Measurements from ENCODE around the gene TNRC6B. TPM values are rescaled to one million over a fixed set of nuclear protein-coding genes. Genes with fewer than 3 reads are reported as not detected.

The TNRC6B gene
- total RNA-seq, 1 donor from 2014 or later: 24.5 TPM

- DNase-seq: no peak
Observed at GRCh38 chr22:40244586-40244985, 66.9 kb downstream of the TNRC6B start.

GRCh38 chr22:40247976-40248375 lies 70.3 kb downstream of the TNRC6B start:
- no peak for DNase-seq

DNA sequence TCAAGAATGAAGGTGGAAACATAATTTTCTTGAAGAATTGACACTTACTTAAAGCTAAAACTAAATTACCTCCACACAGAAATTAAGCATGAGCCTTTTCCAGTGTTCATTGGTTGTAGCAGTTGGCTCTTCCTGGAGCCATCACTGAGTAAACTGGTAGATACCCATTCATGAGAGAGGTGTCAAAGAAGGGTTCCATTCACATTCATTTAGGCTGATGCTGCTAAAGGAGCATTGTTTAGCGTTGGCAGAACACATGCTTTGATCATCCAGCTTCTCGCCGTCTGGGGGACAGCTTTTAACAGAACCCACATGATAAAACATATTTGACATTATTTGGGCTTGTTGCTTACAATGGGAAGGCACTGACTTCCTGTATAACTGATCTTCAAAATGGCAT lies 71.6 kb downstream of the TNRC6B start:
- DNase-seq: no peak

GRCh38 chr22:40250608-40251007 lies 72.9 kb downstream of the TNRC6B start:
- DNase-seq: no peak

GRCh38 chr22:40251106-40251505 lies 73.4 kb downstream of the TNRC6B start:
- DNase-seq: no peak

GRCh38 chr22:40252146-40252545 lies 74.4 kb downstream of the TNRC6B start:
- no peak for DNase-seq

DNA sequence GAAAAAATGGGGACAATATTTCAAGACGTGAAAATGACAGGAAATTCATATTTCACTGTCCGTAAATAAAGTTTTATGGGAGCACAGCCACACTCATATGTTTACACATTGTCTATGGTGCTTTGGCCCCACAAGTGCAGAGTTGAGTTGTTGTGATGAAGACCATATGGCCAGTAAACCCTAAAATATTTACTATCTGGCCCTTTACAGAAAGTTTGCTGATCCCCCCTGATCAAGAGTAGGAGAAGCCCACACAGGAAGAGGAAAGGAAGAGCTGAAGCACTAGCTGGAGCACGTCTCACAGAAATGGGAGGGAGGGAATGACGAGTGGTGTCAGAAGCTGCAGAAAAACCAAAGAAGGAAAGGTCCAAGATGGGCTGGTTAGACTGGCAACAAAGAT lies 78.8 kb downstream of the TNRC6B start:
- DNase-seq: no peak

- no peak for DNase-seq
Observed at GRCh38 chr22:40258017-40258416, 80.3 kb downstream of the TNRC6B start.

DNA sequence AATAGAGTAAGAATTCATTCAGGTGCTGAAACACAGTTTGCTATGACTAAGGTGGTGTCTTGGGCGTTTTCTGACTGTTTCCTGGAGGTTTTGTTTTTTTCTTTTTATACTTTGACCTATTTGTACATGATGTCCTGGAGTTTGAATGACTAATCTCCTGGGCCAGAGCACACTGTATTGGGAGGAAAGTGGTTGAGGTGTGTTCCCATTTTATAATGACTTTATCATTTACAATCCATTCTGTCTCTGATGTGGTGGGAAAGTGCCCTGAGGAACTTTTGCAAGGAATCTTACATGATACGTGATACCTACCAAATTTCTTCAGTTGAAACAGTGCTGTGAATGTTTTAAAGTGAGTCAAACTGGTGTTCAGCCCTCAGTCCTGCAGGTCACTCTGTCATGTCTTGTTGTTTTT lies 80.8 kb downstream of the TNRC6B start:
- DNase-seq: peak; percentile 54

- DNase-seq: no peak
Observed at GRCh38 chr22:40261783-40262182, 84.1 kb downstream of the TNRC6B start.

- peak; percentile 80 for DNase-seq
Observed at GRCh38 chr22:40263191-40263590, 85.5 kb downstream of the TNRC6B start.

DNA sequence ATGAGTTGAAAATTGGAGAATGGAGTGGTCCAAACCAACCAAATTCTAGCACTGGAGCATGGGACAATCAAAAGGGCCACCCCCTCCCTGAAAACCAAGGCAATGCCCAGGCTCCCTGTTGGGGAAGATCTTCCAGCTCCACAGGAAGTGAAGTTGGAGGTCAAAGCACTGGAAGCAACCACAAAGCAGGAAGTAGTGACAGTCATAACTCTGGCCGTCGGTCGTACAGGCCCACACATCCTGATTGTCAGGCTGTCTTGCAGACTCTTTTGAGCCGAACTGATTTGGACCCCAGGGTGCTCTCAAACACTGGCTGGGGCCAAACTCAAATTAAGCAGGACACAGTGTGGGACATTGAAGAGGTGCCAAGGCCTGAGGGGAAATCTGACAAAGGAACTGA lies 88.1 kb downstream of the TNRC6B start:
- peak; percentile 36 for DNase-seq

DNA sequence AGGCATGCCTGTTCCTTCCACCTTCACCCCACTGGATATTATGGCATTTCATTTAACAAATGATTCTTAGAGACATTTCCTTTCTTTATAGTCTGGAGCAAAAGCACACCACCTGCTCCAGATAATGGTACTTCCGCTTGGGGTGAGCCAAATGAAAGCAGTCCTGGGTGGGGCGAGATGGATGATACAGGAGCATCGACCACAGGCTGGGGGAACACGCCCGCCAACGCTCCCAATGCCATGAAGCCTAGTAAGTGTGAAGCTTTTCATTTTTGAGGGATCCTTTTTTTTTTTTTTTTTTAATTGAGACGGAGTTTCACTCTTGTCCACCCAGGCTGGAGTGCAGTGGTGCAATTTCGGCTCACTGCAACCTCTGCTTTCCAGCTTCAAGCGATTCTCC lies 92.3 kb downstream of the TNRC6B start:
- DNase-seq: no peak

DNA sequence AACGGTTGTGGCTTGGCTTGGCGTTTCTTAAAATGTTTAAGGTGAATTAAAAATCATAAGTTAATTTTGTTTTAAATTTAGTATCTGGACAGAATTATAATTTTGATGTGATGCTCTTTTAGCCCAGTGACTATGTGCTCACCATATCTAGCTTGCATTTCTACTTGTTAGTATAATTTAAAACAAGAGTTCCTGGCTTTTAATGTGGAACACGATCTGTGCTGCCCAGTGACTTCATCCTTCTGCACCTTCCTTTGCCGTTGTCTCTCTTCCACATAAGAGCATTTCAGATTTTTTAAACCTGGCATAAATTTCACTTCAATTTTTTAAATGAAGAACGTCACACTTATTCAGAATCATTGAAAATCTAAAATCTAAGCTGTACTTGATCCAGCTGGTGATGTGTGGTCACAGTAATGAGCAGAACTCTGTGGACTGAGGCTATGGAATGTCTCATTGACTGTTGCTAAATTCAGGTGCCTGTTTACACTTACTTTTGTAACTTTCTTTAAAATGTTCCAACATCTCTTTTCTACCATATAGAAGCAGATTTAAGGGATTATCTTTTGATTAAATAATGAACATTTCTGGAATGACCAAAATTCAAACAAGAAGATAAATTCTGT lies 93.1 kb downstream of the TNRC6B start:
- no peak for DNase-seq

DNA sequence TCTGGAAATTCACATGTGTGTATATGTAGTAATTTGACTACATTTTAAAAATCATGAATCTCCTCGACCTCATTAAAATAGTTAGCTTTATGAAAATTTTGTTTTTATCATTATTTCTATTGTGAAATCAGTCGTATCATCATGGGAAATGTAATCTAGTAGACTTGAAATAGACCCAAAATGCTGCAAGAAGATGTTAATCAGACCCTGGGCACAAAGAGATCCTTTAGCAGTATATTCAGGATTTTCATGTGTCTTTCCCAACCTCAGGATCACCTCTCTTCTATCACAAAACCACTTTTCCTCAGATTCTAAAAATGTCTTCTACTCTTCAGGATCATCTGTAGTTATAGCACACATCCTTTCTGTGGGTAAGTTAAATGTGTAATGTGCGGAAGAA lies 93.7 kb downstream of the TNRC6B start:
- DNase-seq: no peak

DNA sequence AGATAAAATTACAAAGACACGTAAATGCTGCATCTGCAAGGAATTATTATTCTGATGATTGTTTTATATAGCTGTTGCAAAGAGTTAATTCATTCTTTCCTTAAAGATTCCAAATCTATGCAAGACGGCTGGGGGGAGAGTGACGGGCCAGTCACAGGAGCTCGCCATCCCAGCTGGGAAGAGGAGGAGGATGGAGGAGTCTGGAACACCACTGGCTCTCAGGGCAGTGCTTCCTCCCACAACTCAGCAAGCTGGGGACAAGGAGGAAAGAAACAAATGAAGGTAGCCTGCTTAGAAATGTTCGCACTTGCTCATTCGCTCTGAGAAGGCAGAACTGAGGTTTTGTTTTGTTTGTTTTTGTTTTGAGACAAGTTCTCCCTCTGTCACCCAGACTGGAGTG lies 95.6 kb downstream of the TNRC6B start:
- no peak for DNase-seq

GRCh38 chr22:40276996-40277823 lies 99.5 kb downstream of the TNRC6B start:
- DNase-seq: peak; percentile 74

DNA sequence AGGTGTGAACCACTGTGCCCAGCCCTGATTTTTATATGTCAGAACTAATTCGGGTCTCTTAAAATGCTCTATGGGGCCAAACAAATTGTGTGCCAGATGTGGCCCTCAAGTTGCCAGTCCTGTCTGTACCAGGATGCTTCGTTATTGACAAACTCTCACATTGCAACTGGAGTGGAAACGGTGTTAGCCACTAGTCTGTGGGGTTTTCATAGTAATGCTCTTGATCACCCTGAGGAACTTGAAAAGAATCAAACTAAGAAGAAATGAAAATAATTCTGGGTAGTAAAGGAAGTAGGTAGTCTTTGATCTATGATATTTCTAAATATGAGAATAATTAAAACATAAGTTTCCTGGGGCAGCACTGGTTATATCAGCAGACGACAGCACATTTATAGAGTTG lies 101.3 kb downstream of the TNRC6B start:
- no peak for DNase-seq

GRCh38 chr22:40281717-40282116 lies 104.0 kb downstream of the TNRC6B start:
- DNase-seq: no peak

DNA sequence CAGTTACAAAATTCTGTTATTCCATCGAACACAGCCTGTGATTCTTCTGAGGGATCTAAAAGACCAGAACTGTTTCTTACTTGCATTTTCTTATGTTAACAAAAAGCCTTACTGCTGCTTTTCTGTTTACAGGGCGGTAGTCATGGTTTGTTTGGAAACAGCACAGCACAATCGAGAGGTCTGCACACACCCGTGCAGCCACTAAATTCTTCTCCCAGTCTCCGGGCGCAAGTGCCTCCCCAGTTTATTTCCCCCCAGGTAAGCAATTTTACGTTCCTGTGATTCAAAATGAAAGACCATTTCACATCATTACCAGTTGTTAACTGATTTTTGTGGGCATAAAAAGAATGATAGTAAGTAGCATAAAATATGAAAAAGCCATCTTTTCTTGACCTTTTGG lies 107.8 kb downstream of the TNRC6B start:
- no peak for DNase-seq

GRCh38 chr22:40289991-40290459 lies 112.3 kb downstream of the TNRC6B start:
- DNase-seq: peak; percentile 27

GRCh38 chr22:40290516-40290915 lies 112.8 kb downstream of the TNRC6B start:
- no peak for DNase-seq

- no peak for DNase-seq
Observed at GRCh38 chr22:40294696-40295095, 117.0 kb downstream of the TNRC6B start.

GRCh38 chr22:40300316-40300715 lies 122.6 kb downstream of the TNRC6B start:
- no peak for DNase-seq
